HepG2 (cell line): ENCODE measurements around the gene MED22. TPM values are rescaled to one million over a fixed set of nuclear protein-coding genes. Genes with fewer than 3 reads are reported as not detected.
A peak's percentile ranks its signal among the peaks of the same experiment; 100 is the strongest.

Source experiments
- CBFB ChIP-seq: sonication (generic); formaldehyde crosslinking; IDR thresholded peaks from 2 replicates; pipeline ENCODE4 v1.4.0; 2020; ENCODE audit warnings: missing genetic modification reagents
- CREB1 ChIP-seq, 2 experiments: fragments of 450-650 bp in 1 of 2; IDR thresholded peaks; 2 replicates each; pipeline ENCODE4 v1.6.1; 2016 to 2017; ENCODE audit warnings: control low read depth in 1 of 2, mild to moderate bottlenecking in 1 of 2, missing compliant biosample characterization in 1 of 2, missing genetic modification characterization in 1 of 2
- HNRNPLL ChIP-seq: fragments of 200-400 bp; formaldehyde crosslinking; IDR thresholded peaks from 2 replicates; pipeline ENCODE4 v1.6.1; 2017; ENCODE audit warnings: mild to moderate bottlenecking, low read depth, low read length; ENCODE audit not compliant: poor library complexity, severe bottlenecking
- KLF12 ChIP-seq: sonication (generic); formaldehyde crosslinking; IDR thresholded peaks from 2 replicates; pipeline ENCODE4 v1.4.0; 2020; ENCODE audit warnings: missing genetic modification reagents, borderline replicate concordance
- KMT2A ChIP-seq: sonication (generic); formaldehyde crosslinking; IDR thresholded peaks from 2 replicates; pipeline ENCODE4 v1.4.0; 2020; ENCODE audit warnings: missing genetic modification reagents
- MYC ChIP-seq: sonication (generic); formaldehyde crosslinking; IDR thresholded peaks from 2 replicates; pipeline ENCODE4 v1.9.0; 2021; ENCODE audit warnings: missing genetic modification reagents, borderline replicate concordance
- SALL1 ChIP-seq: sonication (generic); formaldehyde crosslinking; IDR thresholded peaks from 2 replicates; pipeline ENCODE4 v1.8.0; 2022; ENCODE audit warnings: mild to moderate bottlenecking, missing genetic modification reagents
- SCMH1 ChIP-seq: sonication (generic); formaldehyde crosslinking; IDR thresholded peaks from 2 replicates; pipeline ENCODE4 v1.9.0; 2021; ENCODE audit warnings: missing genetic modification reagents, mild to moderate bottlenecking, borderline replicate concordance
- SIN3B ChIP-seq: fragments of 150-350 bp; IDR thresholded peaks from 2 replicates; pipeline ENCODE4 v1.6.1; 2014; ENCODE audit warnings: low read length
- SP5 ChIP-seq: IDR thresholded peaks from 2 replicates; pipeline ENCODE4 v1.6.1; 2016; ENCODE audit warnings: low read depth, borderline replicate concordance
- TAF1 ChIP-seq: sonication (generic); formaldehyde crosslinking; IDR thresholded peaks from 2 replicates; pipeline ENCODE4 v1.4.0; 2020; ENCODE audit warnings: missing genetic modification reagents
- YY1 ChIP-seq: IDR thresholded peaks from 2 replicates; pipeline ENCODE4 v1.6.1; 2011; ENCODE audit warnings: low read length, low read depth, moderate library complexity, mild to moderate bottlenecking; ENCODE audit not compliant: insufficient read depth, insufficient replicate concordance
- ZMYM4 ChIP-seq: sonication (generic); formaldehyde crosslinking; IDR thresholded peaks from 2 replicates; pipeline ENCODE4 v1.8.1; 2023; ENCODE audit warnings: mild to moderate bottlenecking, missing genetic modification reagents
- ZNF547 ChIP-seq: sonication (generic); formaldehyde crosslinking; IDR thresholded peaks from 2 replicates; pipeline ENCODE4 v1.5.1; 2020; ENCODE audit warnings: mild to moderate bottlenecking, missing genetic modification reagents
- ZNF589 ChIP-seq: sonication (generic); formaldehyde crosslinking; conservative IDR thresholded peaks from 2 replicates; pipeline ENCODE4 v1.8.0; 2022; ENCODE audit warnings: mild to moderate bottlenecking, moderate library complexity, missing genetic modification reagents
- ZNF768 ChIP-seq: sonication (generic); formaldehyde crosslinking; IDR thresholded peaks from 2 replicates; pipeline ENCODE4 v1.4.0; 2020; ENCODE audit warnings: missing genetic modification reagents
- polyA plus RNA-seq, 8 experiments: library from polyadenylated mRNA; depleted of rRNA in 3 of 8; stranded (reverse) in 7 of 8; unstranded in 1 of 8; fragments of >200 nt; fragmentation: Illumina TruSeq in 4 of 8; extraction: Trizol in 4 of 8; gene quantifications; 2 replicates each; pipeline versions ENCODE4 v1.2.1 to v1.2.3, GENCODE V29; 2011 to 2016; ENCODE audit warnings: low read depth in 4 of 8, missing spikeins in 1 of 8, mixed read lengths in 1 of 8; ENCODE audit not compliant: insufficient read depth in 1 of 8
- total RNA-seq, 5 experiments: library from RNA; depleted of rRNA; stranded (reverse); fragments of >200 nt; fragmentation: Illumina TruSeq; extraction: Trizol; gene quantifications; 2 replicates each; pipeline ENCODE4 v1.2.3, GENCODE V29; 2016; ENCODE audit warnings: low read depth in 1 of 5
- TF ChIP-seq, protein P1 (sequence below): IDR thresholded peaks from 2 replicates; pipeline ENCODE4 v1.6.1; 2016; ENCODE audit warnings: missing compliant biosample characterization, missing genetic modification reagents, borderline replicate concordance
- TF ChIP-seq, protein P2 (sequence below): sonication (generic); IDR thresholded peaks from 2 replicates; pipeline ENCODE4 v1.6.1; 2016; ENCODE audit warnings: low read depth, borderline replicate concordance
- TF ChIP-seq, protein P3 (sequence below): sonication (generic); formaldehyde crosslinking; IDR thresholded peaks from 2 replicates; pipeline ENCODE4 v1.4.0; 2020; ENCODE audit warnings: missing genetic modification reagents, borderline replicate concordance
- TF ChIP-seq, protein P4 (sequence below): sonication (generic); formaldehyde crosslinking; IDR thresholded peaks from 2 replicates; pipeline ENCODE4 v1.4.0; 2020; ENCODE audit warnings: mild to moderate bottlenecking, missing genetic modification reagents
- TF ChIP-seq, protein P5 (sequence below): sonication (generic); formaldehyde crosslinking; IDR thresholded peaks from 2 replicates; pipeline ENCODE4 v1.9.0; 2022; ENCODE audit warnings: missing genetic modification reagents, mild to moderate bottlenecking, borderline replicate concordance

Gene MED22
- total and polyA plus RNA-seq, 2 of the 13 experiments (the other 11 are each of a cell fraction or from before 2014, with no cell fraction given) = 15.8 to 22.1 TPM

DNA sequence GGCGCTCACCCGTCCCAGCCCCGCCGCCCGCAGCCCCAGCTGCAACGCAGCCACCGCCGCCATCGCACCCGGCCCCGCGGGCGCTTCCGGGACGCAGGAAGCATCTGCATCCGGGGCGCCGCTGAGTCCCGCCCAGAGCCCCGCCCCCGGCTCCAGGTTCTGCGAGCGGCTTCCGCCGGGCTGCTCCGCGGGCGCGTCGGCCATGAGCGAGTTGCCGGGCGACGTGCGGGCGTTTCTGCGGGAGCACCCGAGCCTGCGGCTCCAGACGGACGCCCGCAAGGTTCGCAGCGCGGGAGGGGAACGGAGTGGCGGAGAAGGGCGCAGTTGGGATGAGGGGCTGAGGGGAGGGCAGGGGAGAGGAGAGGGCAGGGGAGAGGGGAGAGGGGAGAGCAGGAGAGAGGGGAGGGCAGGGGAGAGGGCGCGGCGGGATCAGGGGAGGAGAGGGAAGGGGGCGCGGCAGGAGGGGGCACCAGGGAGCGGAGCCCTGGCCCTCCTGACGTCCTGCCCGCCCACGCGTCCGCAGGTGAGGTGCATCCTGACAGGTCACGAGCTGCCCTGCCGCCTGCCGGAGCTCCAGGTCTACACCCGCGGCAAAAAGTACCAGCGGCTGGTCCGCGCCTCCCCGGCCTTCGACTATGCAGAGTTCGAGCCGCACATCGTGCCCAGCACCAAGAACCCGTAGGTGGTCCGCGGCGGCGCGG lies 8.6 kb upstream of the MED22 start, which contains the start of the genes SURF1 and SURF2 (continued):
- peak; percentile 74 for TF ChIP-seq MYC (CRISPR knock-in tag)
- TF ChIP-seq, protein P1, sequence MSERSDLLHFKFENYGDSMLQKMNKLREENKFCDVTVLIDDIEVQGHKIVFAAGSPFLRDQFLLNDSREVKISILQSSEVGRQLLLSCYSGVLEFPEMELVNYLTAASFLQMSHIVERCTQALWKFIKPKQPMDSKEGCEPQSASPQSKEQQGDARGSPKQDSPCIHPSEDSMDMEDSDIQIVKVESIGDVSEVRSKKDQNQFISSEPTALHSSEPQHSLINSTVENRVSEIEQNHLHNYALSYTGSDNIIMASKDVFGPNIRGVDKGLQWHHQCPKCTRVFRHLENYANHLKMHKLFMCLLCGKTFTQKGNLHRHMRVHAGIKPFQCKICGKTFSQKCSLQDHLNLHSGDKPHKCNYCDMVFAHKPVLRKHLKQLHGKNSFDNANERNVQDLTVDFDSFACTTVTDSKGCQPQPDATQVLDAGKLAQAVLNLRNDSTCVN (CRISPR knock-in tag) = no peak
- peak; percentile 94 for TF ChIP-seq YY1
- TF ChIP-seq ZNF768 (CRISPR knock-in tag) = no peak
- TF ChIP-seq CBFB (CRISPR knock-in tag) = no peak
- peak; percentile 36; the same call in 1 of the 2 replicates for TF ChIP-seq KMT2A
- TF ChIP-seq ZMYM4 (CRISPR knock-in tag) = peak; percentile 30; the same call in 1 of the 2 replicates
- TF ChIP-seq ZNF547 (CRISPR knock-in tag) = peak; percentile 78
- TF ChIP-seq, protein P2, sequence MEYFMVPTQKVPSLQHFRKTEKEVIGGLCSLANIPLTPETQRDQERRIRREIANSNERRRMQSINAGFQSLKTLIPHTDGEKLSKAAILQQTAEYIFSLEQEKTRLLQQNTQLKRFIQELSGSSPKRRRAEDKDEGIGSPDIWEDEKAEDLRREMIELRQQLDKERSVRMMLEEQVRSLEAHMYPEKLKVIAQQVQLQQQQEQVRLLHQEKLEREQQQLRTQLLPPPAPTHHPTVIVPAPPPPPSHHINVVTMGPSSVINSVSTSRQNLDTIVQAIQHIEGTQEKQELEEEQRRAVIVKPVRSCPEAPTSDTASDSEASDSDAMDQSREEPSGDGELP = peak; percentile 39; the same call in 1 of the 2 replicates
- TF ChIP-seq, protein P3, sequence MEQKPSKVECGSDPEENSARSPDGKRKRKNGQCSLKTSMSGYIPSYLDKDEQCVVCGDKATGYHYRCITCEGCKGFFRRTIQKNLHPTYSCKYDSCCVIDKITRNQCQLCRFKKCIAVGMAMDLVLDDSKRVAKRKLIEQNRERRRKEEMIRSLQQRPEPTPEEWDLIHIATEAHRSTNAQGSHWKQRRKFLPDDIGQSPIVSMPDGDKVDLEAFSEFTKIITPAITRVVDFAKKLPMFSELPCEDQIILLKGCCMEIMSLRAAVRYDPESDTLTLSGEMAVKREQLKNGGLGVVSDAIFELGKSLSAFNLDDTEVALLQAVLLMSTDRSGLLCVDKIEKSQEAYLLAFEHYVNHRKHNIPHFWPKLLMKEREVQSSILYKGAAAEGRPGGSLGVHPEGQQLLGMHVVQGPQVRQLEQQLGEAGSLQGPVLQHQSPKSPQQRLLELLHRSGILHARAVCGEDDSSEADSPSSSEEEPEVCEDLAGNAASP (CRISPR knock-in tag) = no peak; the same call in 1 of the 2 replicates
- 0 out of 2 replicates have a peak, but pooled peaks have one; percentile 11 for TF ChIP-seq SALL1 (CRISPR knock-in tag)
- TF ChIP-seq SP5 (CRISPR knock-in tag) = peak; percentile 66; the same call in 1 of the 2 replicates
- TF ChIP-seq SCMH1 (CRISPR knock-in tag) = no peak
- TF ChIP-seq KLF12 (CRISPR knock-in tag) = 0 out of 2 replicates have a peak, but pooled peaks have one; percentile 20
- no peak for TF ChIP-seq ZNF589
- 0 out of 2 replicates have a peak, but pooled peaks have one; percentile 1 for TF ChIP-seq CREB1 (IDR thresholded peaks at IDR 0.05)
- no peak for TF ChIP-seq CREB1 (CRISPR knock-in tag; IDR thresholded peaks at IDR 0.05)
- TF ChIP-seq, protein P4, sequence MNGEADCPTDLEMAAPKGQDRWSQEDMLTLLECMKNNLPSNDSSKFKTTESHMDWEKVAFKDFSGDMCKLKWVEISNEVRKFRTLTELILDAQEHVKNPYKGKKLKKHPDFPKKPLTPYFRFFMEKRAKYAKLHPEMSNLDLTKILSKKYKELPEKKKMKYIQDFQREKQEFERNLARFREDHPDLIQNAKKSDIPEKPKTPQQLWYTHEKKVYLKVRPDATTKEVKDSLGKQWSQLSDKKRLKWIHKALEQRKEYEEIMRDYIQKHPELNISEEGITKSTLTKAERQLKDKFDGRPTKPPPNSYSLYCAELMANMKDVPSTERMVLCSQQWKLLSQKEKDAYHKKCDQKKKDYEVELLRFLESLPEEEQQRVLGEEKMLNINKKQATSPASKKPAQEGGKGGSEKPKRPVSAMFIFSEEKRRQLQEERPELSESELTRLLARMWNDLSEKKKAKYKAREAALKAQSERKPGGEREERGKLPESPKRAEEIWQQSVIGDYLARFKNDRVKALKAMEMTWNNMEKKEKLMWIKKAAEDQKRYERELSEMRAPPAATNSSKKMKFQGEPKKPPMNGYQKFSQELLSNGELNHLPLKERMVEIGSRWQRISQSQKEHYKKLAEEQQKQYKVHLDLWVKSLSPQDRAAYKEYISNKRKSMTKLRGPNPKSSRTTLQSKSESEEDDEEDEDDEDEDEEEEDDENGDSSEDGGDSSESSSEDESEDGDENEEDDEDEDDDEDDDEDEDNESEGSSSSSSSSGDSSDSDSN (CRISPR knock-in tag) = peak; percentile 53
- TF ChIP-seq, protein P5, sequence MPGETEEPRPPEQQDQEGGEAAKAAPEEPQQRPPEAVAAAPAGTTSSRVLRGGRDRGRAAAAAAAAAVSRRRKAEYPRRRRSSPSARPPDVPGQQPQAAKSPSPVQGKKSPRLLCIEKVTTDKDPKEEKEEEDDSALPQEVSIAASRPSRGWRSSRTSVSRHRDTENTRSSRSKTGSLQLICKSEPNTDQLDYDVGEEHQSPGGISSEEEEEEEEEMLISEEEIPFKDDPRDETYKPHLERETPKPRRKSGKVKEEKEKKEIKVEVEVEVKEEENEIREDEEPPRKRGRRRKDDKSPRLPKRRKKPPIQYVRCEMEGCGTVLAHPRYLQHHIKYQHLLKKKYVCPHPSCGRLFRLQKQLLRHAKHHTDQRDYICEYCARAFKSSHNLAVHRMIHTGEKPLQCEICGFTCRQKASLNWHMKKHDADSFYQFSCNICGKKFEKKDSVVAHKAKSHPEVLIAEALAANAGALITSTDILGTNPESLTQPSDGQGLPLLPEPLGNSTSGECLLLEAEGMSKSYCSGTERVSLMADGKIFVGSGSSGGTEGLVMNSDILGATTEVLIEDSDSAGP (CRISPR knock-in tag) = peak; percentile 60; the same call in 1 of the 2 replicates
- TF ChIP-seq TAF1 (CRISPR knock-in tag) = peak; percentile 60; the same call in 1 of the 2 replicates
- peak; percentile 55; the same call in 1 of the 2 replicates for TF ChIP-seq SIN3B
- TF ChIP-seq HNRNPLL = peak; percentile 51
